ENCODE data around the gene ATP5MC3. TPM values are rescaled to one million over a fixed set of nuclear protein-coding genes. Genes with fewer than 3 reads are reported as not detected.

Gene ATP5MC3
- total and polyA plus RNA-seq, 2 of the 13 experiments (the other 11 are each of a cell fraction or from before 2014, with no cell fraction given) = 676 to 1,007 TPM

DNA sequence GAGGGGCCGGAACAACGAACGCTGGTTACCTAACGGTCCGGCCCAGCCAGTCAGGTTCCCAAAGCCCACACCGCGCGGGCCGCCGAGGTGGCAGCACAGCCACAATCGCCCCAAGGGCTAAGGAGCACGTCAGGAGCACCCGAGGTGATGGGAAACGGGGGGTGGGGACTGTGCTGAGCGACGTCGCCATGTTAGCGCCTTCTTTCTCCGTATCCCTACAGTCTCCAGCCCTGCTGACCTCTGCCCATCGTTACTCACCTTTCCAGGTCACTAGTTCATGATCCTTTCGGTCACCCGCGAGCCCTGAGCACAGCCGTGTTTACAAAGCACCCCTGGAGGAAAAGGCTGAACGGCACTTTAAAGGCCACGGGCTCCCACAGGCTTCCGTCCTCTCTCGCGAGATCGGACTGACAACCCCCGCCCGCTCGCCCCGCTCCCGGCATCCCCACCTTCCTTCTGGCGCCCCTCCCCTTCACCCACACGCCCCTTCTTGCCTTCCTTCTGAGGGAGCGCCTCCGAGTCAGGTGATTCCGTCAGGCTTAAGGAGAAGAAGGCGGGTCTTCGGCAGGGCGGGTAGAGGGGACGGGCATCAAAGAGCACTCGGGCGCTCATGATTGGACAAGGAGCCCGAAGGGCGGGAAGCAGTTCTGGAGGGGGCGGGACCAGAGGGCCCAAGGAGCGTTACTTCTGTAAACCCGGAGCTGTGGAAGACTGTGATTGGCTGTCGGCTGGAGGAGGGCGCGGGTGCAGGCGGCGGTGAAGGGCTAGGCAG, 13.5 kb downstream of the ATP5MC3 start, which contains the start of gene ATF2 (continued):
- TF ChIP-seq CREB1 (IDR thresholded peaks at IDR 0.05) (peak; percentile 29; the same call in 1 of the 2 replicates), CREB1 (CRISPR knock-in tag; IDR thresholded peaks at IDR 0.05) (peak; percentile 82), GTF2F1 (IDR thresholded peaks at IDR 0.05; ENCODE audit: low read length) (0 out of 2 replicates have a peak, but pooled peaks have one; percentile 21), AHR (CRISPR knock-in tag; IDR thresholded peaks at IDR 0.05) (peak; percentile 20; the same call in 1 of the 2 replicates), CREM (IDR thresholded peaks at IDR 0.05) (peak; percentile 39; the same call in 1 of the 2 replicates), CREM (CRISPR knock-in tag; IDR thresholded peaks at IDR 0.05) (no peak), ZNF577 (CRISPR knock-in tag; IDR thresholded peaks at IDR 0.05; ENCODE audit: borderline replicate concordance, low read depth) (no peak), TBX2 (CRISPR knock-in tag; IDR thresholded peaks at IDR 0.05; ENCODE audit: borderline replicate concordance) (peak; percentile 92), SMAD1 (CRISPR knock-in tag; IDR thresholded peaks at IDR 0.05; ENCODE audit: borderline replicate concordance, low read depth) (no peak), ZNF780A (CRISPR knock-in tag; IDR thresholded peaks at IDR 0.05) (no peak), NKX3-1 (CRISPR knock-in tag; IDR thresholded peaks at IDR 0.05) (peak; percentile 93), WIZ (CRISPR knock-in tag; IDR thresholded peaks at IDR 0.05) (no peak)
- TF ChIP-seq, protein P1, sequence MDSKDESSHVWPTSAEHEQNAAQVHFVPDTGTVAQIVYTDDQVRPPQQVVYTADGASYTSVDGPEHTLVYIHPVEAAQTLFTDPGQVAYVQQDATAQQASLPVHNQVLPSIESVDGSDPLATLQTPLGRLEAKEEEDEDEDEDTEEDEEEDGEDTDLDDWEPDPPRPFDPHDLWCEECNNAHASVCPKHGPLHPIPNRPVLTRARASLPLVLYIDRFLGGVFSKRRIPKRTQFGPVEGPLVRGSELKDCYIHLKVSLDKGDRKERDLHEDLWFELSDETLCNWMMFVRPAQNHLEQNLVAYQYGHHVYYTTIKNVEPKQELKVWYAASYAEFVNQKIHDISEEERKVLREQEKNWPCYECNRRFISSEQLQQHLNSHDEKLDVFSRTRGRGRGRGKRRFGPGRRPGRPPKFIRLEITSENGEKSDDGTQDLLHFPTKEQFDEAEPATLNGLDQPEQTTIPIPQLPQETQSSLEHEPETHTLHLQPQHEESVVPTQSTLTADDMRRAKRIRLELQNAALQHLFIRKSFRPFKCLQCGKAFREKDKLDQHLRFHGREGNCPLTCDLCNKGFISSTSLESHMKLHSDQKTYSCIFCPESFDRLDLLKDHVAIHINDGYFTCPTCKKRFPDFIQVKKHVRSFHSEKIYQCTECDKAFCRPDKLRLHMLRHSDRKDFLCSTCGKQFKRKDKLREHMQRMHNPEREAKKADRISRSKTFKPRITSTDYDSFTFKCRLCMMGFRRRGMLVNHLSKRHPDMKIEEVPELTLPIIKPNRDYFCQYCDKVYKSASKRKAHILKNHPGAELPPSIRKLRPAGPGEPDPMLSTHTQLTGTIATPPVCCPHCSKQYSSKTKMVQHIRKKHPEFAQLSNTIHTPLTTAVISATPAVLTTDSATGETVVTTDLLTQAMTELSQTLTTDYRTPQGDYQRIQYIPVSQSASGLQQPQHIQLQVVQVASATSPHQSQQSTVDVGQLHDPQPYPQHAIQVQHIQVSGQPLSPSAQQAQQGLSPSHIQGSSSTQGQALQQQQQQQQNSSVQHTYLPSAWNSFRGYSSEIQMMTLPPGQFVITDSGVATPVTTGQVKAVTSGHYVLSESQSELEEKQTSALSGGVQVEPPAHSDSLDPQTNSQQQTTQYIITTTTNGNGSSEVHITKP (CRISPR knock-in tag; IDR thresholded peaks at IDR 0.05; ENCODE audit: low read depth) = peak; percentile 38
- TF ChIP-seq, protein P2, sequence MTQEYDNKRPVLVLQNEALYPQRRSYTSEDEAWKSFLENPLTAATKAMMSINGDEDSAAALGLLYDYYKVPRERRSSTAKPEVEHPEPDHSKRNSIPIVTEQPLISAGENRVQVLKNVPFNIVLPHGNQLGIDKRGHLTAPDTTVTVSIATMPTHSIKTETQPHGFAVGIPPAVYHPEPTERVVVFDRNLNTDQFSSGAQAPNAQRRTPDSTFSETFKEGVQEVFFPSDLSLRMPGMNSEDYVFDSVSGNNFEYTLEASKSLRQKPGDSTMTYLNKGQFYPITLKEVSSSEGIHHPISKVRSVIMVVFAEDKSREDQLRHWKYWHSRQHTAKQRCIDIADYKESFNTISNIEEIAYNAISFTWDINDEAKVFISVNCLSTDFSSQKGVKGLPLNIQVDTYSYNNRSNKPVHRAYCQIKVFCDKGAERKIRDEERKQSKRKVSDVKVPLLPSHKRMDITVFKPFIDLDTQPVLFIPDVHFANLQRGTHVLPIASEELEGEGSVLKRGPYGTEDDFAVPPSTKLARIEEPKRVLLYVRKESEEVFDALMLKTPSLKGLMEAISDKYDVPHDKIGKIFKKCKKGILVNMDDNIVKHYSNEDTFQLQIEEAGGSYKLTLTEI (CRISPR knock-in tag; conservative IDR thresholded peaks at IDR 0.05) = no peak
- TF ChIP-seq, protein P3, sequence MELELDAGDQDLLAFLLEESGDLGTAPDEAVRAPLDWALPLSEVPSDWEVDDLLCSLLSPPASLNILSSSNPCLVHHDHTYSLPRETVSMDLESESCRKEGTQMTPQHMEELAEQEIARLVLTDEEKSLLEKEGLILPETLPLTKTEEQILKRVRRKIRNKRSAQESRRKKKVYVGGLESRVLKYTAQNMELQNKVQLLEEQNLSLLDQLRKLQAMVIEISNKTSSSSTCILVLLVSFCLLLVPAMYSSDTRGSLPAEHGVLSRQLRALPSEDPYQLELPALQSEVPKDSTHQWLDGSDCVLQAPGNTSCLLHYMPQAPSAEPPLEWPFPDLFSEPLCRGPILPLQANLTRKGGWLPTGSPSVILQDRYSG (CRISPR knock-in tag; IDR thresholded peaks at IDR 0.05) = peak; percentile 69; the same call in 1 of the 2 replicates
- TF ChIP-seq, protein P4, sequence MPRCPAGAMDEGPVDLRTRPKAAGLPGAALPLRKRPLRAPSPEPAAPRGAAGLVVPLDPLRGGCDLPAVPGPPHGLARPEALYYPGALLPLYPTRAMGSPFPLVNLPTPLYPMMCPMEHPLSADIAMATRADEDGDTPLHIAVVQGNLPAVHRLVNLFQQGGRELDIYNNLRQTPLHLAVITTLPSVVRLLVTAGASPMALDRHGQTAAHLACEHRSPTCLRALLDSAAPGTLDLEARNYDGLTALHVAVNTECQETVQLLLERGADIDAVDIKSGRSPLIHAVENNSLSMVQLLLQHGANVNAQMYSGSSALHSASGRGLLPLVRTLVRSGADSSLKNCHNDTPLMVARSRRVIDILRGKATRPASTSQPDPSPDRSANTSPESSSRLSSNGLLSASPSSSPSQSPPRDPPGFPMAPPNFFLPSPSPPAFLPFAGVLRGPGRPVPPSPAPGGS (CRISPR knock-in tag; IDR thresholded peaks at IDR 0.05) = peak; percentile 48; the same call in 1 of the 2 replicates
- TF ChIP-seq, protein P5, sequence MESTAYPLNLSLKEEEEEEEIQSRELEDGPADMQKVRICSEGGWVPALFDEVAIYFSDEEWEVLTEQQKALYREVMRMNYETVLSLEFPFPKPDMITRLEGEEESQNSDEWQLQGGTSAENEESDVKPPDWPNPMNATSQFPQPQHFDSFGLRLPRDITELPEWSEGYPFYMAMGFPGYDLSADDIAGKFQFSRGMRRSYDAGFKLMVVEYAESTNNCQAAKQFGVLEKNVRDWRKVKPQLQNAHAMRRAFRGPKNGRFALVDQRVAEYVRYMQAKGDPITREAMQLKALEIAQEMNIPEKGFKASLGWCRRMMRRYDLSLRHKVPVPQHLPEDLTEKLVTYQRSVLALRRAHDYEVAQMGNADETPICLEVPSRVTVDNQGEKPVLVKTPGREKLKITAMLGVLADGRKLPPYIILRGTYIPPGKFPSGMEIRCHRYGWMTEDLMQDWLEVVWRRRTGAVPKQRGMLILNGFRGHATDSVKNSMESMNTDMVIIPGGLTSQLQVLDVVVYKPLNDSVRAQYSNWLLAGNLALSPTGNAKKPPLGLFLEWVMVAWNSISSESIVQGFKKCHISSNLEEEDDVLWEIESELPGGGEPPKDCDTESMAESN (CRISPR knock-in tag; conservative IDR thresholded peaks at IDR 0.05) = peak; percentile 77; the same call in 1 of the 2 replicates
